ENCODE measurements around the gene APEX2.

Gene APEX2

DNA sequence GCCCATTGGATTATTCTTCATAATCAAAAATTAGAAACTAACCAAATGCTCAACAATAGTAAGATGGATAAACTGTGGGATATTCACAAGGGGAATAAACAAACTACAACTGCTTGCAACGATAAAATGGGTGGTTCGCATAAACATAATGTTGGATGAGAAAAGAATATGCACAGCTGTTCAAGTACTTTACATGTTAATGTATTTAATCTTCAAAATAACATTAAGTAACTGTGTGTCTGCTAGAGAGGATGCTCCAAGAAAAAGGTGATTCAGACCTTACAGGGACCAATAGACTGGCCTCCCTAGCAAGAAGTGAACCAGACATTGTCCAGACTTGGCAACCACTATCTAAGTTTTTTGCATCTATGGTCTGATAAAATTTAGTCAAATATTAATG is 8.5 kb upstream of the APEX2 start:
- Histone ChIP-seq H3K27ac (ENCODE audit: insufficient read depth, low read depth, low read length, poor library complexity, severe bottlenecking) (no peak overlapping the region), H3K4me3 (ENCODE audit: insufficient read depth, low read depth, low read length) (no peak overlapping the region), H3K4me1 (ENCODE audit: control insufficient read depth, insufficient read depth, low read length) (no peaks in the 10 kb centered on the region), H3K36me3 (ENCODE audit: control insufficient read depth, insufficient read depth, low read length) (no peaks in the 10 kb centered on the region), H3K27me3 (ENCODE audit: control insufficient read depth, insufficient read depth, low read length, poor library complexity, severe bottlenecking) (no peaks in the 10 kb centered on the region), H3K9me3 (ENCODE audit: control insufficient read depth, low read length) (no peaks in the 10 kb centered on the region)
- WGBS, 2 experiments, result 100% methylated on average over 1 of the region's 2 CpGs

DNA sequence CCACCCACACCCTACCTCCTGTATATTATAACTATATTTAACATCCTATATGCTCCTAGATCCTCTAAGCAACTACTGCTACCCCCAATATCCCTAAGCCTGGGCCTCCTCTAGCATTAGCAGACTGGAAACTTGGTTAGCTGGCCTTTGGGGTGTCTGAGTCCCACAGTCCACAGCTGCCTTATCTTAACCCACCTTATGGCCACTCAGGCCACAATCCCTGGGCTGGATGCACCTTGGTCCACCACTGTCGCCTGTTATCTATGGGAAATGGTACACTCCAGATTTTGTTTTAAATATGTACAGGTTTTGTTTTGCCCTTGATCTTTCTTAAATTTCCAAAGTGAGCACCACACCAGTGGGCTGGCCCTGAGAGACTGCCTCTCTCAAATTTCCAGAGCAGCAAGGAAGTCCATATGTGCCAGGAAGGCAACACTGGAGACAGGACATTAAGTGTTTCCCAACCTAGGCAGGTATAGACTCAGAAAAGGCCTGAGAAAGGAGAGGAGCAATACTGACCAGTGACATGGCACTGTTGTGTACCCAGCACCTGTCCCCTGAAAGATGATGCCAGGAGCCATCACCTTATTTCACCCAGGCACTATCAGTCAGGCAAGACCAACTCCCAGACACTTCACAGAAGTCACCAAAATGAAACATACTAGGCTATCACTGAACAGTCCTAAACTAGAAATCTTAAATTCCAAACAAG is 7.1 kb upstream of the APEX2 start:
- Histone ChIP-seq H3K4me3 (ENCODE audit: insufficient read depth, low read depth, low read length) (no peak overlapping the region), H3K4me1 (ENCODE audit: control insufficient read depth, insufficient read depth, low read length) (no peaks in the 10 kb centered on the region), H3K27ac (ENCODE audit: insufficient read depth, low read depth, low read length, poor library complexity, severe bottlenecking) (no peak overlapping the region), H3K27me3 (ENCODE audit: control insufficient read depth, insufficient read depth, low read length, poor library complexity, severe bottlenecking) (no peaks in the 10 kb centered on the region), H3K36me3 (ENCODE audit: control insufficient read depth, insufficient read depth, low read length) (no peaks in the 10 kb centered on the region), H3K9me3 (ENCODE audit: control insufficient read depth, low read length) (no peaks in the 10 kb centered on the region)
- 100% methylated on average over 1 of the region's 1 CpG; no CpG with 5 or more reads in 1 of the 2 experiments for WGBS, 2 experiments

DNA sequence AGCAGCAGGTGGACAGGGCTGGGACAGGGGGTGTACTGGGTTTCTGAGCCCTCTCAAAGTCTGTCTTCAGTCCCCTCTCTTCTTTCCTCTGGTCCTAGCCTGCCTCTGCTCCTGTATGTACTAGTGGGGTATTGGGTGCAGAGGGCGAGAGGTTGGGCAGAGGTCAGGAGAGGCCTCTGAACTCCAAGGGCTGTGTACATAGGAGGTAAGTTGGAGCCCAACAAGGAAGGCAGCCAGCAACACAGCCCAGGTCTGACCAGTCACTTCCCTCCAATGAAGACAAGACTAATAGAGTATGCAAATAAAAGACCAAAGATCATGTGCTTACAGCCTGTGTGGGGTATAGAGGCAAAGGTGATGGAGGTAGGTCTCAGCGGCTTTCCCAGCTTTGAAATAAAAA is 6.1 kb upstream of the APEX2 start, which contains the start of gene PFKFB1:
Gene PFKFB1 (minus strand): TSS at position 90 of the 400 bp plus-strand sequence. CDS start 181 bp downstream, outside the sequence.
- WGBS, 2 experiments, result 76 to 80% methylated on average over 1 to 2 of the region's 2 CpGs
- Histone ChIP-seq H3K9me3 (ENCODE audit: control insufficient read depth, low read length) (no peaks in the 10 kb centered on the region), H3K4me1 (ENCODE audit: control insufficient read depth, insufficient read depth, low read length) (no peaks in the 10 kb centered on the region), H3K27me3 (ENCODE audit: control insufficient read depth, insufficient read depth, low read length, poor library complexity, severe bottlenecking) (no peaks in the 10 kb centered on the region), H3K4me3 (ENCODE audit: insufficient read depth, low read depth, low read length) (no peak within 1 kb of the TSS), H3K36me3 (ENCODE audit: control insufficient read depth, insufficient read depth, low read length) (no peaks in the 10 kb centered on the region), H3K27ac (ENCODE audit: insufficient read depth, low read depth, low read length, poor library complexity, severe bottlenecking) (no peak within 1 kb of the TSS)

DNA sequence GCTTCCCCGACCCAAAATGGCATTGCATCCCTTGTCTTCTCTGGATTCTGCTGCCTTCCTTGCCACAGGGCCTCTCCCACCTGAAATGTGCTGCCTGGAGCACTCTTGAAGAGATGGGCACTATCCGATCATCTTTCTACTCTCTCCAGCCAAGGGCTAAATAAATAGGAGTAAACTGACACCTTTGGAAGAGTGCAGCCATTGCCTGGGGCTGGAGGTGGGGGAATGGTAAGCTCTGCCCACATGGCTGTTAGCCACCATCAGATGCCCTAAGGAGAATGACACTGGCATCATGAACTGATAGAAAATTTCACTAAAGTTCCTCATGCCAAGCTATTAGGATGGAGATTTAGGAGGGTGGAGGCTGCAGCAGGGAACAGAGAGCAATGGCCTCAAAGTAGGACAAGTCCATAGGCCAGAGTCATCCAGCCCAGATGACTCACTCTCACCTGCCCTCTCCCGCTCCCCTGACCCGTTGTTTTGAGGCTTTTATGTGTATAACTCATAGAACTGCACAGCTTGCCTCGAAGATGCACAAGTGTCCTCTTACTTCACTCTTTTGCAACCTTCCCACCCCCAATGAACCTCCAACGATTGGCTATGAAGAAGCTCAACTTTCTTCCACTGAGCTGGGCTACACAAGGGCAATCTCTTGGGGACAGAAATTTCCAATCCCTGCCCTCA is 5.4 kb upstream of the APEX2 start:
- Histone ChIP-seq H3K4me1 (ENCODE audit: control insufficient read depth, insufficient read depth, low read length) (no peaks in the 10 kb centered on the region), H3K27ac (ENCODE audit: insufficient read depth, low read depth, low read length, poor library complexity, severe bottlenecking) (no peak overlapping the region), H3K27me3 (ENCODE audit: control insufficient read depth, insufficient read depth, low read length, poor library complexity, severe bottlenecking) (no peaks in the 10 kb centered on the region), H3K4me3 (ENCODE audit: insufficient read depth, low read depth, low read length) (no peak overlapping the region), H3K9me3 (ENCODE audit: control insufficient read depth, low read length) (no peaks in the 10 kb centered on the region), H3K36me3 (ENCODE audit: control insufficient read depth, insufficient read depth, low read length) (no peaks in the 10 kb centered on the region)
- WGBS, 2 experiments, result 81 to 87% methylated on average over 5 to 6 of the region's 6 CpGs

DNA sequence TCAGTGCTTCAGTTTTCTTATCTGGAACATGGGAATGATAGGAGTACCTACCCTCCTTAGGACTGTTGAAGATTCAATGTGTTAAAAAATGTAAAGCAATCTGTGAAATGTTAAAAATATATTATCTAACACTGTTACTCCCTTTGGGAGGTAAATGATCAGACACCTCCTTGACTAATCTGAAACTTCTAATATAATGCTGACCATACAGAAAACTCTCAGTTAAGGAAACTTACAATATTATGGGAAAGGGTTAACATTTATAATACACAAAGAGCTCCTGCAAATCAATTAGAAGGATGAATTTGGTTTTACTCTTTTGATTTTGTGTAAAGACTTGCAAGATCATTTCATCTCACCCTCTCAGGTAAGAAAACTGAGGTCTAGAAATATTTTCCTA is 4.5 kb upstream of the APEX2 start:
- H3K36me3 ChIP-seq (ENCODE audit: control insufficient read depth, insufficient read depth, low read length), result no peaks in the 10 kb centered on the region
- H3K27me3 ChIP-seq (ENCODE audit: control insufficient read depth, insufficient read depth, low read length, poor library complexity, severe bottlenecking), result no peaks in the 10 kb centered on the region
- no peaks in the 10 kb centered on the region for H3K4me1 ChIP-seq (ENCODE audit: control insufficient read depth, insufficient read depth, low read length)
- no peak overlapping the region for H3K4me3 ChIP-seq (ENCODE audit: insufficient read depth, low read depth, low read length)
- no peak overlapping the region for H3K27ac ChIP-seq (ENCODE audit: insufficient read depth, low read depth, low read length, poor library complexity, severe bottlenecking)
- H3K9me3 ChIP-seq (ENCODE audit: control insufficient read depth, low read length), result no peaks in the 10 kb centered on the region

DNA sequence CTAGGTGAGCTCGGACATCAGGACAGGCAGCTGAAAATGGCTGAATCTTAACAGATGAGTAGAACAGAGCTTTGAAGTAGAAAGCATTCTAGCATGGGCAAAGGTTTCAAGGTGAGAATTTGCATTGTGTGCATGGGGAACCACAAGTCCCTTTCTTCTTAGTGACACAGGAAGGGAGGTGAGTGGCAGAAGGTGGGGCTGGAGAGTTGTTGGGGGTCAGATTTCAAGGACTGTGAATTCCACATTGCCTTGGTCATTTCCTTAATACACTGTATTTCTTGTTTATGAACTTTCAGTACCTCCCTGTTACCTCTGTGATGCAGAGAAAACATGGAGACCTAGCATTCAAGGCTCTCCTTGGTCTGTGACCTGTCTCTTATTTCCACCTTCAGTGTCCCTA is 4.1 kb downstream of the APEX2 start:
- WGBS, 2 experiments, result 86 to 95% methylated on average over 1 of the region's 1 CpG

DNA sequence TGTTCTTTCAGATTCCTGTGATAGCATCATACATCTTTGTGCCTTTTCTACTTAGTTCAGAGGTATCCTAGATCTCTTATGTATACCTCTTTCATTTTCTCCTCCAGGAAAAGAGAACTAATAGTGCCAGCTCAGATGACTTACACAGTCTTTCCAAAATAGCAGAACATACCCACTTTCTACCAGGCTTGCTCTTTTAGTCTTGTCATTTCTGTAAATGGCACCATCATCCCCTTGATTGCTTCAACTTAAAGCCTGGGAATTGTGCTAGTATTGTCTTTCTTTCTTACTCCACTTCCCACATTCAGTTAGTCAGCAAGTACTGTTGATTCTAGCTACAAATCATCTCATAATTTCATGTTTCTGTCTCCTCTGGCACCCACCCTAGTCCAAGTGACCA is 5.1 kb downstream of the APEX2 start:
- H3K27me3 ChIP-seq (ENCODE audit: control insufficient read depth, insufficient read depth, low read length, poor library complexity, severe bottlenecking), result no peaks in the 10 kb centered on the region
- no peak overlapping the region for H3K27ac ChIP-seq (ENCODE audit: insufficient read depth, low read depth, low read length, poor library complexity, severe bottlenecking)
- H3K4me3 ChIP-seq (ENCODE audit: insufficient read depth, low read depth, low read length), result no peak overlapping the region
- H3K4me1 ChIP-seq (ENCODE audit: control insufficient read depth, insufficient read depth, low read length), result no peaks in the 10 kb centered on the region
- H3K9me3 ChIP-seq (ENCODE audit: control insufficient read depth, low read length), result no peaks in the 10 kb centered on the region
- peaks cover 4% of the 10 kb centered on the region for H3K36me3 ChIP-seq (ENCODE audit: control insufficient read depth, insufficient read depth, low read length)

More for the DNA sequence above, 4.1 kb downstream of the APEX2 start:
- Histone ChIP-seq H3K4me1 (ENCODE audit: control insufficient read depth, insufficient read depth, low read length) (no peaks in the 10 kb centered on the region), H3K27ac (ENCODE audit: insufficient read depth, low read depth, low read length, poor library complexity, severe bottlenecking) (no peak overlapping the region), H3K36me3 (ENCODE audit: control insufficient read depth, insufficient read depth, low read length) (peaks cover 4% of the 10 kb centered on the region), H3K9me3 (ENCODE audit: control insufficient read depth, low read length) (no peaks in the 10 kb centered on the region), H3K27me3 (ENCODE audit: control insufficient read depth, insufficient read depth, low read length, poor library complexity, severe bottlenecking) (no peaks in the 10 kb centered on the region), H3K4me3 (ENCODE audit: insufficient read depth, low read depth, low read length) (no peak overlapping the region)

DNA sequence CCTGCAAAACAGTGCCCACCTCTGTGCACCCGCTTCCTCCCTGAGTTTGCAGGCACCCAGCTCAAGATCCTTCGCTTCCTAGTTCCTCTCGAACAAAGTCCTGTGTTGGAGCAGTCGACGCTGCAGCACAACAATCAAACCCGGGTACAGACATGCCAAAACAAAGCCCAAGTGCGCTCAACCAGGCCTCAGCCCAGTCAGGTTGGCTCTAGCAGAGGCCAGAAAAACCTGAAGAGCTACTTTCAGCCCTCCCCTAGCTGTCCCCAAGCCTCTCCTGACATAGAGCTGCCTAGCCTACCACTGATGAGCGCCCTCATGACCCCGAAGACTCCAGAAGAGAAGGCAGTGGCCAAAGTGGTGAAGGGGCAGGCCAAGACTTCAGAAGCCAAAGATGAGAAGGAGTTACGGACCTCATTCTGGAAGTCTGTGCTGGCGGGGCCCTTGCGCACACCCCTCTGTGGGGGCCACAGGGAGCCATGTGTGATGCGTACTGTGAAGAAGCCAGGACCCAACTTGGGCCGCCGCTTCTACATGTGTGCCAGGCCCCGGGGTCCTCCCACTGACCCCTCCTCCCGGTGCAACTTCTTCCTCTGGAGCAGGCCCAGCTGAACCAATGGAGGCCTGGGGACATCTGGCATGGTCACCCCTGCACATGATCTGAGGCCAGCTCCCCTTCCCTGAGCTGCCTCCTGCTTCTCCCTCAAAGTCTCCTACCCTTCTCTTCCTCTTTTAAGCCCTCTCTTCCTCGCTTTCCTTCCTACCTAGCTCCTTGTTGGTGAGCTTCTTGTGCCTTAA is 6.9 kb downstream of the APEX2 start:
- H3K9me3 ChIP-seq (ENCODE audit: control insufficient read depth, low read length), result no peaks in the 10 kb centered on the region
- peaks cover 4% of the 10 kb centered on the region for H3K36me3 ChIP-seq (ENCODE audit: control insufficient read depth, insufficient read depth, low read length)
- H3K4me3 ChIP-seq (ENCODE audit: insufficient read depth, low read depth, low read length), result no peak overlapping the region
- H3K27me3 ChIP-seq (ENCODE audit: control insufficient read depth, insufficient read depth, low read length, poor library complexity, severe bottlenecking), result no peaks in the 10 kb centered on the region
- WGBS, 2 experiments, result 94 to 96% methylated on average over 18 of the region's 18 CpGs
- H3K4me1 ChIP-seq (ENCODE audit: control insufficient read depth, insufficient read depth, low read length), result no peaks in the 10 kb centered on the region
- H3K27ac ChIP-seq (ENCODE audit: insufficient read depth, low read depth, low read length, poor library complexity, severe bottlenecking), result no peak overlapping the region

DNA sequence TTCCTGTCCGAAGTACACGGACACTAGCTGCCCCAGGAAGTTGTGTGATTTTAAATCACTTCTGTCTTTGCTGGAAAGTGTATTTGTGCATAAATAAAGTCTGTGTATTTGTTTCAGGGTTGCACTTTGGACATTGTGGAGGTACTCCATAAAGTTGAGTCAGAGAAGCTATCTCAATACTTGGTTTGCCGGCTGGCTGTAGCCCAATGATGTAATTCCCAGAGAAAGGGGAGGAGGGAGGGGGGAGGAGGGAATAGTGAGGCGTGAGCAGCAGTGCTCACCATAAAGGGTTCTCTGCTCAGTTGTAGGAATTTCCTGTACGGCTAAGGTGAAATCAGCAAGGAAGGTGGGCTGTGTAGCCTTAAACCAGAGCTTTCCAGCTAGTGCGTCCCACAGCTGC is 7.5 kb downstream of the APEX2 start:
- H3K4me3 ChIP-seq (ENCODE audit: insufficient read depth, low read depth, low read length), result no peak overlapping the region
- no peaks in the 10 kb centered on the region for H3K4me1 ChIP-seq (ENCODE audit: control insufficient read depth, insufficient read depth, low read length)
- H3K27me3 ChIP-seq (ENCODE audit: control insufficient read depth, insufficient read depth, low read length, poor library complexity, severe bottlenecking), result no peaks in the 10 kb centered on the region
- WGBS, 2 experiments, result 89 to 96% methylated on average over 6 of the region's 6 CpGs
- peaks cover 4% of the 10 kb centered on the region for H3K36me3 ChIP-seq (ENCODE audit: control insufficient read depth, insufficient read depth, low read length)
- no peak overlapping the region for H3K27ac ChIP-seq (ENCODE audit: insufficient read depth, low read depth, low read length, poor library complexity, severe bottlenecking)
- no peaks in the 10 kb centered on the region for H3K9me3 ChIP-seq (ENCODE audit: control insufficient read depth, low read length)
